Neural progenitor cell (in vitro differentiated cells): Measurements from ENCODE around the gene SMARCA5. TPM values are rescaled to one million over a fixed set of nuclear protein-coding genes. Genes with fewer than 3 reads are reported as not detected.

Source experiments
- DNase-seq: peaks from one replicate; pipeline ENCODE4 v3.0.0-alpha.2; 2016; ENCODE audit warnings: low spot score
- H2AFZ ChIP-seq: fragments of 200-600 bp; sonication (generic); replicated peaks from 2 replicates; pipeline ENCODE4 v1.6.1; 2016; ENCODE audit warnings: antibody characterized with exemption
- H3F3A ChIP-seq: fragments of 200-600 bp; sonication (generic); 2 replicates; pipeline ENCODE4 v1.6.1; 2016; ENCODE audit warnings: antibody characterized with exemption, low read depth
- H3K27ac ChIP-seq: fragments of 200-600 bp; sonication (generic); 2 replicates; pipeline ENCODE4 v1.5.1; 2016; ENCODE audit warnings: mild to moderate bottlenecking
- H3K27me3 ChIP-seq: fragments of 200-600 bp; sonication (generic); 2 replicates; pipeline ENCODE4 v1.6.1; 2016; ENCODE audit warnings: mild to moderate bottlenecking, moderate library complexity
- H3K36me3 ChIP-seq: fragments of 200-600 bp; sonication (generic); 2 replicates; pipeline ENCODE4 v1.5.1; 2016
- H3K4me1 ChIP-seq: fragments of 200-600 bp; sonication (generic); 2 replicates; pipeline ENCODE4 v1.6.1; 2016; ENCODE audit warnings: mixed run types
- H3K4me2 ChIP-seq: fragments of 200-600 bp; sonication (generic); 2 replicates; pipeline ENCODE4 v1.6.1; 2016
- H3K4me3 ChIP-seq: fragments of 200-600 bp; sonication (generic); 2 replicates; pipeline ENCODE4 v1.5.1; 2016
- H3K79me2 ChIP-seq: fragments of 200-600 bp; sonication (generic); 2 replicates; pipeline ENCODE4 v1.6.1; 2016; ENCODE audit warnings: low read depth
- H3K9ac ChIP-seq: fragments of 200-600 bp; sonication (generic); 2 replicates; pipeline ENCODE4 v1.6.1; 2016
- H3K9me3 ChIP-seq: fragments of 200-600 bp; sonication (generic); 2 replicates; pipeline ENCODE4 v1.5.1; 2016; ENCODE audit warnings: low read depth
- H4K20me1 ChIP-seq: fragments of 200-600 bp; sonication (generic); 2 replicates; pipeline ENCODE4 v1.6.1; 2016; ENCODE audit warnings: low read depth
- H3K27ac Mint-ChIP-seq: 3 replicates; pipeline ENCODE4 v1.8.0; 2021; ENCODE audit warnings: mixed read lengths
- H3K27me3 Mint-ChIP-seq: 2 replicates; pipeline ENCODE4 v1.8.0; 2022; ENCODE audit warnings: low read depth, mild to moderate bottlenecking, inconsistent platforms, moderate library complexity, mixed read lengths; ENCODE audit not compliant: insufficient read depth
- H3K36me3 Mint-ChIP-seq: 3 replicates; pipeline ENCODE4 v1.8.0; 2021; ENCODE audit warnings: mixed read lengths
- H3K4me1 Mint-ChIP-seq: 3 replicates; pipeline ENCODE4 v1.8.0; 2021; ENCODE audit warnings: mixed read lengths
- H3K4me3 Mint-ChIP-seq: 3 replicates; pipeline ENCODE4 v1.8.0; 2021; ENCODE audit warnings: mild to moderate bottlenecking, moderate library complexity, mixed read lengths
- H3K9me3 Mint-ChIP-seq: 3 replicates; pipeline ENCODE4 v1.8.0; 2020; ENCODE audit warnings: mixed read lengths
- EZH2 ChIP-seq: fragments of 200-600 bp; sonication (generic); IDR thresholded peaks from 2 replicates; pipeline ENCODE4 v1.6.1; 2017; ENCODE audit warnings: antibody characterized with exemption, mild to moderate bottlenecking, moderate library complexity
- EZH2phosphoT487 ChIP-seq: fragments of 200-600 bp; sonication (generic); IDR thresholded peaks from 2 replicates; pipeline ENCODE4 v1.6.1; 2017; ENCODE audit warnings: antibody characterized with exemption
- total RNA-seq: library from RNA; depleted of rRNA; stranded (reverse); fragments of >200 nt; gene quantifications from 2 replicates; pipeline ENCODE4 v1.2.3, GENCODE V29; 2015; ENCODE audit warnings: low replicate concordance
- TF ChIP-seq, protein P1 (sequence below): fragments of 200-600 bp; sonication (generic); IDR thresholded peaks from 2 replicates; pipeline ENCODE4 v1.5.1; 2017; ENCODE audit warnings: antibody characterized with exemption, mild to moderate bottlenecking

Gene SMARCA5
- total RNA-seq, 1 donor from 2014 or later = 176 TPM

GRCh38 chr4:143511906-143512305 is 1.6 kb upstream of the SMARCA5 start:
- Mint-ChIP-seq H3K4me3 (no peak overlapping the region), H3K9me3 (peaks cover 3% of the 10 kb centered on the region), H3K36me3 (peaks cover 12% of the 10 kb centered on the region), H3K27ac (no peak overlapping the region), H3K4me1 (peaks cover 21% of the 10 kb centered on the region), H3K27me3 (no peaks in the 10 kb centered on the region)
- Histone ChIP-seq H3K9ac (no peak overlapping the region), H3K9me3 (no peaks in the 10 kb centered on the region), H3K36me3 (peaks cover 6% of the 10 kb centered on the region), H3F3A (peaks cover 15% of the 10 kb centered on the region), H3K4me1 (peaks cover 9% of the 10 kb centered on the region), H4K20me1 (peaks cover 24% of the 10 kb centered on the region), H2AFZ (peak overlapping the region; percentile 71), H3K4me2 (no peak overlapping the region), H3K27ac (no peak overlapping the region), H3K79me2 (peaks cover 33% of the 10 kb centered on the region), H3K4me3 (no peak overlapping the region), H3K27me3 (peaks cover 5% of the 10 kb centered on the region)
- DNase-seq = no peak
- no peak for TF ChIP-seq EZH2phosphoT487
- TF ChIP-seq, protein P1, sequence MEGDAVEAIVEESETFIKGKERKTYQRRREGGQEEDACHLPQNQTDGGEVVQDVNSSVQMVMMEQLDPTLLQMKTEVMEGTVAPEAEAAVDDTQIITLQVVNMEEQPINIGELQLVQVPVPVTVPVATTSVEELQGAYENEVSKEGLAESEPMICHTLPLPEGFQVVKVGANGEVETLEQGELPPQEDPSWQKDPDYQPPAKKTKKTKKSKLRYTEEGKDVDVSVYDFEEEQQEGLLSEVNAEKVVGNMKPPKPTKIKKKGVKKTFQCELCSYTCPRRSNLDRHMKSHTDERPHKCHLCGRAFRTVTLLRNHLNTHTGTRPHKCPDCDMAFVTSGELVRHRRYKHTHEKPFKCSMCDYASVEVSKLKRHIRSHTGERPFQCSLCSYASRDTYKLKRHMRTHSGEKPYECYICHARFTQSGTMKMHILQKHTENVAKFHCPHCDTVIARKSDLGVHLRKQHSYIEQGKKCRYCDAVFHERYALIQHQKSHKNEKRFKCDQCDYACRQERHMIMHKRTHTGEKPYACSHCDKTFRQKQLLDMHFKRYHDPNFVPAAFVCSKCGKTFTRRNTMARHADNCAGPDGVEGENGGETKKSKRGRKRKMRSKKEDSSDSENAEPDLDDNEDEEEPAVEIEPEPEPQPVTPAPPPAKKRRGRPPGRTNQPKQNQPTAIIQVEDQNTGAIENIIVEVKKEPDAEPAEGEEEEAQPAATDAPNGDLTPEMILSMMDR = no peak
- no peak for TF ChIP-seq EZH2

- Histone ChIP-seq H3K9ac (no peak overlapping the region), H3K4me3 (peak overlapping the region; percentile 92), H3K9me3 (no peaks in the 10 kb centered on the region), H3K36me3 (peaks cover 12% of the 10 kb centered on the region), H3K27me3 (peaks cover 5% of the 10 kb centered on the region), H4K20me1 (peaks cover 34% of the 10 kb centered on the region), H3K4me2 (peak overlapping the region; percentile 92), H3K27ac (peak overlapping the region; percentile 97), H3K79me2 (peaks cover 44% of the 10 kb centered on the region), H3K4me1 (peaks cover 9% of the 10 kb centered on the region), H2AFZ (peak overlapping the region; percentile 71), H3F3A (peaks cover 15% of the 10 kb centered on the region)
- DNase-seq = no peak
- H3K9me3 Mint-ChIP-seq = peaks cover 3% of the 10 kb centered on the region
- H3K27ac Mint-ChIP-seq = peak overlapping the region; percentile 98
- TF ChIP-seq EZH2phosphoT487 (no peak), EZH2 (no peak)
- TF ChIP-seq, protein P1 = no peak
- peaks cover 28% of the 10 kb centered on the region for H3K4me1 Mint-ChIP-seq
- H3K36me3 Mint-ChIP-seq = peaks cover 19% of the 10 kb centered on the region
- H3K4me3 Mint-ChIP-seq = peak overlapping the region; percentile 99
- H3K27me3 Mint-ChIP-seq = no peaks in the 10 kb centered on the region
Observed at GRCh38 chr4:143512978-143513313, 556 bp upstream of the SMARCA5 start.

GRCh38 chr4:143514169-143514495 is 630 bp downstream of the SMARCA5 start:
- H3K36me3 ChIP-seq = peaks cover 12% of the 10 kb centered on the region
- no peak overlapping the region for H2AFZ ChIP-seq
- Mint-ChIP-seq H3K27me3 (no peaks in the 10 kb centered on the region), H3K27ac (peak overlapping the region; percentile 98), H3K4me3 (peak overlapping the region; percentile 99), H3K36me3 (peaks cover 19% of the 10 kb centered on the region), H3K4me1 (peaks cover 28% of the 10 kb centered on the region), H3K9me3 (peaks cover 3% of the 10 kb centered on the region)
- H3K4me2 ChIP-seq = peak overlapping the region; percentile 92
- DNase-seq = no peak
- H3K4me3 ChIP-seq = peak overlapping the region; percentile 92
- no peaks in the 10 kb centered on the region for H3K9me3 ChIP-seq
- peaks cover 9% of the 10 kb centered on the region for H3K4me1 ChIP-seq
- H3K79me2 ChIP-seq = peaks cover 56% of the 10 kb centered on the region
- H3F3A ChIP-seq = peaks cover 15% of the 10 kb centered on the region
- TF ChIP-seq EZH2 (no peak), EZH2phosphoT487 (no peak)
- TF ChIP-seq, protein P1 = no peak
- H3K27me3 ChIP-seq = no peaks in the 10 kb centered on the region
- H3K27ac ChIP-seq = peak overlapping the region; percentile 97
- H4K20me1 ChIP-seq = peaks cover 46% of the 10 kb centered on the region
- H3K9ac ChIP-seq = peak overlapping the region; percentile 92
